Osteocyte (in vitro differentiated cells): ENCODE measurements around the gene DPH6. TPM values are rescaled to one million over a fixed set of nuclear protein-coding genes. Genes with fewer than 3 reads are reported as not detected.

Experiments used
- DNase-seq: peaks from one replicate; pipeline ENCODE4 v3.0.0; 2021; ENCODE audit warnings: mixed read lengths; ENCODE audit not compliant: unreplicated experiment; ENCODE audit errors: extremely low spot score
- H3K27ac Mint-ChIP-seq: one replicate; pipeline ENCODE4 v1.8.0; 2021; ENCODE audit warnings: mild to moderate bottlenecking, mixed read lengths; ENCODE audit not compliant: unreplicated experiment
- H3K27me3 Mint-ChIP-seq: one replicate; pipeline ENCODE4 v1.8.0; 2021; ENCODE audit warnings: mixed read lengths; ENCODE audit not compliant: unreplicated experiment
- H3K36me3 Mint-ChIP-seq: one replicate; pipeline ENCODE4 v1.8.0; 2021; ENCODE audit warnings: mixed read lengths; ENCODE audit not compliant: unreplicated experiment
- H3K4me1 Mint-ChIP-seq: one replicate; pipeline ENCODE4 v1.8.0; 2021; ENCODE audit warnings: mixed read lengths; ENCODE audit not compliant: unreplicated experiment
- H3K4me3 Mint-ChIP-seq: one replicate; pipeline ENCODE4 v1.8.0; 2021; ENCODE audit warnings: mild to moderate bottlenecking, moderate library complexity, mixed read lengths; ENCODE audit not compliant: unreplicated experiment
- H3K9me3 Mint-ChIP-seq: one replicate; pipeline ENCODE4 v1.8.0; 2021; ENCODE audit warnings: mixed read lengths; ENCODE audit not compliant: unreplicated experiment
- CTCF ChIP-seq: fragments of 200-600 bp; sonication (generic); IDR thresholded peaks from 2 replicates; pipeline ENCODE4 v1.5.0; 2021; ENCODE audit warnings: antibody characterized with exemption, mild to moderate bottlenecking, moderate library complexity
- total RNA-seq: library from RNA; stranded (reverse); gene quantifications from 2 replicates; pipeline ENCODE4 v1.2.1, GENCODE V29; 2021

The DPH6 gene
- total RNA-seq, 1 donor from 2014 or later = 14.3 TPM

- TF ChIP-seq CTCF = no peak
- Mint-ChIP-seq H3K36me3 (no peaks in the 10 kb centered on the region), H3K9me3 (no peaks in the 10 kb centered on the region), H3K4me1 (peaks cover 24% of the 10 kb centered on the region), H3K4me3 (no peak overlapping the region), H3K27ac (no peak overlapping the region), H3K27me3 (no peaks in the 10 kb centered on the region)
- no peak for DNase-seq
Measured at GRCh38 chr15:35505141-35505540, 40.8 kb downstream of the DPH6 start.

GRCh38 chr15:35499723-35500122 is 46.2 kb downstream of the DPH6 start:
- Mint-ChIP-seq H3K36me3 (no peaks in the 10 kb centered on the region), H3K27ac (no peak overlapping the region), H3K4me1 (peaks cover 8% of the 10 kb centered on the region), H3K9me3 (no peaks in the 10 kb centered on the region), H3K27me3 (no peaks in the 10 kb centered on the region), H3K4me3 (no peak overlapping the region)
- no peak for TF ChIP-seq CTCF
- no peak for DNase-seq

GRCh38 chr15:35496585-35496984 is 49.4 kb downstream of the DPH6 start:
- TF ChIP-seq CTCF = no peak
- Mint-ChIP-seq H3K27me3 (no peaks in the 10 kb centered on the region), H3K36me3 (no peaks in the 10 kb centered on the region), H3K9me3 (no peaks in the 10 kb centered on the region), H3K4me1 (peaks cover 7% of the 10 kb centered on the region), H3K4me3 (no peak overlapping the region), H3K27ac (no peak overlapping the region)
- DNase-seq = no peak

GRCh38 chr15:35495080-35495479 is 50.9 kb downstream of the DPH6 start:
- H3K27ac Mint-ChIP-seq = peak overlapping the region; percentile 1
- no peaks in the 10 kb centered on the region for H3K9me3 Mint-ChIP-seq
- H3K4me3 Mint-ChIP-seq = no peak overlapping the region
- no peaks in the 10 kb centered on the region for H3K36me3 Mint-ChIP-seq
- no peak for DNase-seq
- peaks cover 7% of the 10 kb centered on the region for H3K4me1 Mint-ChIP-seq
- H3K27me3 Mint-ChIP-seq = no peaks in the 10 kb centered on the region
- TF ChIP-seq CTCF = no peak

GRCh38 chr15:35491999-35492398 is 54.0 kb downstream of the DPH6 start:
- Mint-ChIP-seq H3K27me3 (no peaks in the 10 kb centered on the region), H3K27ac (no peak overlapping the region), H3K4me1 (peaks cover 11% of the 10 kb centered on the region), H3K4me3 (no peak overlapping the region), H3K9me3 (peaks cover 13% of the 10 kb centered on the region), H3K36me3 (peaks cover 11% of the 10 kb centered on the region)
- no peak for TF ChIP-seq CTCF
- no peak for DNase-seq
